ENCODE data around the gene GPS1. TPM values are rescaled to one million over a fixed set of nuclear protein-coding genes. Genes with fewer than 3 reads are reported as not detected.

Gene GPS1
- total and polyA plus RNA-seq, 2 of the 4 experiments (the other 2 are of a cell fraction), result 157 to 181 TPM

DNA sequence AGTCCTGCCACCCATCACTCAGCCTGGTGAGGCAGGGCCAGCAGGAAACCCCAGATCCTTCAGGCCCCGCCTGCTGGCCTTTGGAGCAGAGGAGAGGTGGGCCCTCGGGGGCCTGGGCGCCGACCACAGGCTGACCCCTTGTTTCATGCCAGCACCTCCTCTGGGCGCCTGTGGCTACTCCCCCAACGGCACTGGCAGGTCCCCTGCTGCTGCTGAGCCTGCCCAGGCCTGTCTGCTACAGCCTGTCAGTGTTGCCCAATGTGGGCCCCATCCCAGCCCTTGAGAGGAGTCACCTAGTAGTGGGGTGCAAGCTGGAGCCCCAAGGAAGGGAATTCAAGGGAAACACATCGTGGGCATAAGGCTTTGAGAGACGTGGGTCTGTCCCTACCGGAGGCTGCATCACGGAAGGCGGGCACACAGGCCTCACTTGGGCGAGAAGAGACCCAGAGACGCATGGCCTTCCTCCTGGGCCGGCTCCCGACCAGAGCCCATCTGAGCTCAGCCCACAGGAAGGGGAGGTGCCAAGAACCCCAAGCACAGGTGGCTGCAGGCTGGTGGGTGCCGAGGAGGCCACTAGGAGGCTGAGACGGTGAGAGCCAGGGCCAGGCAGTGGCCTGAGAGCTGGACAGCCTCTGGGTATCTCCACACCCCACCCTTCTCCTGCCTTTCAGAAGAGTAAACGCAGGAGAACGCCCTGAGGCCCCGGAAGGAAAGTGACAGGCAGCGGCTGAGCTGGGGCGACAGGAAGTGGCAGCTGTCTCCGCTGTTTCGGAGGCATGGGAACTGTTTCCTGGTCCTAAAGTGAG is 54.4 kb downstream of the GPS1 start:
- in situ Hi-C loops (cut with MboI; ENCODE audit: low sequenced_read_pairs), result no loop called here
- POLR2A ChIA-PET (ENCODE audit: unreplicated experiment), result no interaction called here
- Histone ChIP-seq H3K4ac (ENCODE audit: low read depth, low read length) (peak overlapping the region; percentile 51; the same call in 1 of the 2 replicates), H3K4me3 (ENCODE audit: insufficient read depth, low read depth, low read length) (no peak overlapping the region), H4K8ac (ENCODE audit: low read depth in 2 of 2, low read length in 2 of 2) (peak overlapping the region; percentile 4 to 65; a peak in 3 of 4 replicates), H3K79me1 (ENCODE audit: low read depth in 1 of 2, low read length in 2 of 2) (no peaks in the 10 kb centered on the region), H2AK5ac (ENCODE audit: low read depth, low read length) (no peak overlapping the region), H3K18ac (ENCODE audit: low read depth, low read length) (no peak overlapping the region), H3K4me2 (ENCODE audit: low read depth, low read length) (no peak overlapping the region), H3K9me3 (ENCODE audit: control insufficient read depth, insufficient read depth, low read length) (no peaks in the 10 kb centered on the region), H3K9me1 (ENCODE audit: insufficient read depth, low read length) (no peaks in the 10 kb centered on the region), H4K20me1 (ENCODE audit: insufficient read depth, low read length) (no peaks in the 10 kb centered on the region), H2BK15ac (ENCODE audit: low read depth, low read length) (no peak overlapping the region), H4K5ac (ENCODE audit: low read depth, low read length) (peak overlapping the region; percentile 37), H3K23ac (ENCODE audit: low read depth, low read length) (no peak overlapping the region), H3K9ac (ENCODE audit: low read depth, low read length) (no peak overlapping the region), H3K36me3 (ENCODE audit: control insufficient read depth, insufficient read depth, low read length) (peaks cover 1% of the 10 kb centered on the region; the same call in 1 of the 2 replicates), H3K14ac (replicated peaks; ENCODE audit: low read depth, low read length) (peak overlapping the region; percentile 17; the same call in 1 of the 2 replicates), H3K27me3 (ENCODE audit: control insufficient read depth, insufficient read depth, low read length) (no peaks in the 10 kb centered on the region), H2BK20ac (ENCODE audit: low read depth, low read length) (no peak overlapping the region), H3K56ac (ENCODE audit: extremely low read depth, insufficient read depth, low read length) (no peak overlapping the region), H2AK9ac (replicated peaks; ENCODE audit: low read depth, low read length, poor library complexity) (peak overlapping the region; percentile 7), H4K91ac (ENCODE audit: insufficient read depth, low read depth, low read length) (no peak overlapping the region; the same call in 1 of the 2 replicates), H2BK120ac (ENCODE audit: low read depth, low read length) (no peak overlapping the region), H3K4me1 (ENCODE audit: control insufficient read depth, insufficient read depth, low read length) (peaks cover 12% of the 10 kb centered on the region), H3K27ac (ENCODE audit: insufficient read depth, low read length) (peak overlapping the region; percentile 3; the same call in 1 of the 2 replicates), H2AFZ (replicated peaks; ENCODE audit: low read length, poor library complexity) (peak overlapping the region; percentile 82), H2BK5ac (ENCODE audit: low read depth, low read length, poor library complexity, severe bottlenecking) (peak overlapping the region; percentile 14)
- DNase-seq (peak; percentile 37), ATAC-seq (ENCODE audit: low read depth) (peak; percentile 66)
- intact Hi-C loops (cut with micrococcal nuclease), result no loop called here
- TF ChIP-seq SMC3 (IDR thresholded peaks at IDR 0.05; ENCODE audit: low read depth, low read length) (0 out of 2 replicates have a peak, but pooled peaks have one; percentile 5), POLR2A (IDR thresholded peaks at IDR 0.05; ENCODE audit: low read depth, low read length) (no peak)
- TF ChIP-seq, protein P1, sequence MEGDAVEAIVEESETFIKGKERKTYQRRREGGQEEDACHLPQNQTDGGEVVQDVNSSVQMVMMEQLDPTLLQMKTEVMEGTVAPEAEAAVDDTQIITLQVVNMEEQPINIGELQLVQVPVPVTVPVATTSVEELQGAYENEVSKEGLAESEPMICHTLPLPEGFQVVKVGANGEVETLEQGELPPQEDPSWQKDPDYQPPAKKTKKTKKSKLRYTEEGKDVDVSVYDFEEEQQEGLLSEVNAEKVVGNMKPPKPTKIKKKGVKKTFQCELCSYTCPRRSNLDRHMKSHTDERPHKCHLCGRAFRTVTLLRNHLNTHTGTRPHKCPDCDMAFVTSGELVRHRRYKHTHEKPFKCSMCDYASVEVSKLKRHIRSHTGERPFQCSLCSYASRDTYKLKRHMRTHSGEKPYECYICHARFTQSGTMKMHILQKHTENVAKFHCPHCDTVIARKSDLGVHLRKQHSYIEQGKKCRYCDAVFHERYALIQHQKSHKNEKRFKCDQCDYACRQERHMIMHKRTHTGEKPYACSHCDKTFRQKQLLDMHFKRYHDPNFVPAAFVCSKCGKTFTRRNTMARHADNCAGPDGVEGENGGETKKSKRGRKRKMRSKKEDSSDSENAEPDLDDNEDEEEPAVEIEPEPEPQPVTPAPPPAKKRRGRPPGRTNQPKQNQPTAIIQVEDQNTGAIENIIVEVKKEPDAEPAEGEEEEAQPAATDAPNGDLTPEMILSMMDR (conservative IDR thresholded peaks at IDR 0.05; ENCODE audit: low read depth, low read length), result peak; percentile 29; the same call in 1 of the 2 replicates
- CTCF ChIA-PET, result no interaction called here
- dilution Hi-C loops (cut with HindIII; ENCODE audit: low sequenced_read_pairs, unreplicated experiment), result no loop called here
- 57% methylated on average over 2 of the region's 24 CpGs; no CpG with 5 or more reads in 1 of the 2 experiments for WGBS, 2 experiments (ENCODE audit: extremely low coverage in 2 of 2, insufficient read length in 1 of 2)
- BruUV-seq (replicated peaks), result no TSS peak

All from IMR-90 (cell line).